Colonic mucosa (tissue), 4 donors: Measurements from ENCODE around the gene ZNF607. TPM values are rescaled to one million over a fixed set of nuclear protein-coding genes. Genes with fewer than 3 reads are reported as not detected.

ENCODE experiments used
- DNase-seq: peaks from one replicate; pipeline ENCODE4 v3.0.0-alpha.2; 2020
- H3K27ac ChIP-seq: fragments of 200-600 bp; one replicate; pipeline ENCODE4 v1.8.0; 2021
- H3K27me3 ChIP-seq: fragments of 200-600 bp; one replicate; pipeline ENCODE4 v1.8.0; 2021
- H3K36me3 ChIP-seq: fragments of 200-600 bp; one replicate; pipeline ENCODE4 v1.8.0; 2021
- H3K4me1 ChIP-seq: fragments of 200-600 bp; one replicate; pipeline ENCODE4 v1.8.0; 2021; ENCODE audit warnings: mild to moderate bottlenecking
- H3K4me3 ChIP-seq: fragments of 200-600 bp; one replicate; pipeline ENCODE4 v1.8.0; 2021
- H3K9ac ChIP-seq, 2 donors: one replicate each; pipeline ENCODE4 v1.7.0; 2013; ENCODE audit warnings: control low read depth in 2 of 2, low read depth in 2 of 2, low read length in 2 of 2
- H3K9me3 ChIP-seq: fragments of 200-600 bp; one replicate; pipeline ENCODE4 v1.8.0; 2021
- intact Hi-C: fragments of 100-400 bp; cut with DNase I; formaldehyde crosslinking; loops from one replicate; pipeline ENCODE4 v1.14.1; 2022
- total RNA-seq, 2 donors: library from RNA; stranded (reverse); fragmentation: NEBNext Ultra II Directional in 1 of 2; extraction: Animal tissue kit (Norgen Biotek cat#: 25700) in 1 of 2; gene quantifications; one replicate each; pipeline ENCODE4 v1.2.1, GENCODE V29; 2021
- TF ChIP-seq, protein P1 (sequence below): fragments of 200-600 bp; IDR thresholded peaks from one replicate; pipeline ENCODE4 v1.8.0; 2022; ENCODE audit warnings: antibody characterized with exemption, mild to moderate bottlenecking
- donor health status: healthy.
- donor health status: DM: no; HTN: no; CAD: no.
- donor health status: DM: no; HTN: no; CAD: no.

The ZNF607 gene
- total RNA-seq, 2 donors from 2014 or later, result 4.9 to 7.8 TPM

DNA sequence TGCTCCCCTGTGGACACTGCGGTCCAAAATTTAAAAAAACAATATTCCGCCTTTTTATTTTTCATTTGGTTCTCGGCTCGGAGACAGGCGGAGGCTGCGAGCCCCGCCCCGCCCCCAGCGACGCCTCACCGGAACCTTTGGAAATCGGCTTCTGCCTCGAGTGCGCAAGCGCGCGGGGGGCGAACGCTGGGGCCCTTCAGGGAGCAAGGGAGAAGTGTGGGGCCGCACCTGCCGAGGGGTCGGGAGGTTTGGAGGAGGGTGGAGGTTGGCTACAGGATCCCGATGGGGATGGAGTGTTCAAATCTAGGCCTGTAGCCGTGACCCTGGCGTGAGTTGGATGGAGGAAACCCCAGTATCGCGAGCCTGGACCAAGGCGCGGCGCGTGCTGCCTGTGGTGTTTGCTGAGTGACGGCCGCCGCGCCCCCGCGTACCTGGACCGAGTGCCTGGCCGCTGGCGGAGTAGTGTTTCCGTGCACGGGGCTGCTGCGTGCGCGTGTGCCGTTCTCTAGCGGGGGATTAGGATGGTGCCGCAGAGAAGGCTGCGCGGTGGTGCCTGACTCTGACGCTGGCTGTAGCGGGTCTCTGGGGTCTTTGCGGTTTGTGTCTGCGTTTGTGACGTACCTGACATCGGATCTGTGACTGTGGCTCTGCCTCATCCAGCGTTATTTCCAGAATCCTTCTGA, 63.7 kb downstream of the ZNF607 start:
- Histone ChIP-seq H3K27ac (peak overlapping the region; percentile 85), H3K4me1 (peaks cover 7% of the 10 kb centered on the region), H3K9ac (peak overlapping the region; percentile 70 to 82), H3K27me3 (no peaks in the 10 kb centered on the region), H3K9me3 (no peaks in the 10 kb centered on the region), H3K4me3 (peak overlapping the region; percentile 61), H3K36me3 (no peaks in the 10 kb centered on the region)
- intact Hi-C loops, result loop anchor here (10.0 kb wide), 1 partner anchor 61 kb away; the partner anchor contains the start of genes ZNF540 and ZNF571
- DNase-seq, result peak; percentile 90
- TF ChIP-seq, protein P1, sequence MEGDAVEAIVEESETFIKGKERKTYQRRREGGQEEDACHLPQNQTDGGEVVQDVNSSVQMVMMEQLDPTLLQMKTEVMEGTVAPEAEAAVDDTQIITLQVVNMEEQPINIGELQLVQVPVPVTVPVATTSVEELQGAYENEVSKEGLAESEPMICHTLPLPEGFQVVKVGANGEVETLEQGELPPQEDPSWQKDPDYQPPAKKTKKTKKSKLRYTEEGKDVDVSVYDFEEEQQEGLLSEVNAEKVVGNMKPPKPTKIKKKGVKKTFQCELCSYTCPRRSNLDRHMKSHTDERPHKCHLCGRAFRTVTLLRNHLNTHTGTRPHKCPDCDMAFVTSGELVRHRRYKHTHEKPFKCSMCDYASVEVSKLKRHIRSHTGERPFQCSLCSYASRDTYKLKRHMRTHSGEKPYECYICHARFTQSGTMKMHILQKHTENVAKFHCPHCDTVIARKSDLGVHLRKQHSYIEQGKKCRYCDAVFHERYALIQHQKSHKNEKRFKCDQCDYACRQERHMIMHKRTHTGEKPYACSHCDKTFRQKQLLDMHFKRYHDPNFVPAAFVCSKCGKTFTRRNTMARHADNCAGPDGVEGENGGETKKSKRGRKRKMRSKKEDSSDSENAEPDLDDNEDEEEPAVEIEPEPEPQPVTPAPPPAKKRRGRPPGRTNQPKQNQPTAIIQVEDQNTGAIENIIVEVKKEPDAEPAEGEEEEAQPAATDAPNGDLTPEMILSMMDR, result no peak

DNA sequence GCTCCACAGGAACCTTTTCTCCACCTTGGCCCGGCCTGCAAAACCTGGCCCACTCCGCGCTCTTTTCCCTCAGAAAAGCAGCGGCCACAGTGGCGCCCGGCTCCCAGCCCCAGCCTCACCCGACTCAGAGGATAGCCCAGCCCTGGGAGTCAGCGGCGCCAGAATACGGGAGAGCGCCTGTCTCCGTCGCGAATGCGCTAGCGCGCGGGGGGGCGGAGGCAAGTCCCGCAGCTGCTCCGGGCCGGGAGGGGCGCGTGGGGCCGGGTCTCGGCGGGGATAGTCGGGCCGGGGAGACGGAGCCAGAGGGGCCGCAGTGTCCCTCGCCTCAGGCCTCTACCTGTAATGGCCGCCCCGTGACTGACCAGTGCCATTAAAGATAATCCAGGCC, 64.3 kb downstream of the ZNF607 start, which contains the start of gene ZFP30:
Gene ZFP30 (minus strand): TSS at position 165 of the 388 bp plus-strand sequence. CDS start 7,643 bp downstream, outside the sequence.
- TF ChIP-seq, protein P1, result no peak
- no peaks in the 10 kb centered on the region for H3K27me3 ChIP-seq
- H3K4me3 ChIP-seq, result peak within 1 kb of the TSS; percentile 61
- peak within 1 kb of the TSS; percentile 70 to 82 for H3K9ac ChIP-seq
- H3K9me3 ChIP-seq, result no peaks in the 10 kb centered on the region
- peaks cover 7% of the 10 kb centered on the region for H3K4me1 ChIP-seq
- H3K27ac ChIP-seq, result peak within 1 kb of the TSS; percentile 85
- H3K36me3 ChIP-seq, result no peaks in the 10 kb centered on the region
- peak; percentile 92 for DNase-seq
- intact Hi-C loops, result loop anchor here (10.0 kb wide), 1 partner anchor 60 kb away; the partner anchor contains the start of genes ZNF540 and ZNF571

DNA sequence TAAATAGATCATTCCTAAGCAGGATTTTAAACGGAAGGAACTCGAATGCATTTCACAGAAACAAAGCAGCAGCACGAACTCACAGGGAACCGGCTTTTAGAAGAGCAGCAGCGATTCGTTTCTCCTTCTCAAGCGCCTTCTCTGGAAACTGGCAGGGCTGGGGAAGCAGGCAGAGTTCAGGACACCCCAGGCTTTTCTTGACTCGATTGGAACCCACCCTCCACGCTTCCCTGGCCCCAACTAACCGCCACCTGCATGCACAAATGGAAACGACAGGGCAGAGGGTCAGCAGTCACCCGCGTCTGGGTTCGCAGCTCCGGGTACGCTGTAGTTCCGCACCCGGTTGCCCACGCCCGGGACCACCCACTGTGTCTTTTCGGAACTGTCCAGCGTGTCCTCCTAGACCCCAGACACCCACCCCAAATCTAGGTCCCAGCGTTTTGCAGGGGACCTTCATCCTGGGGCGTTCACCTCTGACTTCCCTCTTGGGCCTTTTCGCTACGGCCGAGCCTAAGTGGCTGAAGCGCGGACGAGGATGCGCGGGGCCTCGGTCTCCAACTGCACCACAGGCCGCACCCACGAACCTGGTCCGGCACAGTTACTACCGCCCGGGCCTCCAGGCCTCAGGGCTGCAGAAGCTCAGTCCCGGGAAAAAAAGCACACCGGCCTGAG, 64.8 kb downstream of the ZNF607 start:
- DNase-seq, result peak; percentile 40
- H3K27ac ChIP-seq, result peak overlapping the region; percentile 85
- H3K27me3 ChIP-seq, result no peaks in the 10 kb centered on the region
- H3K9me3 ChIP-seq, result no peaks in the 10 kb centered on the region
- peak overlapping the region; percentile 61 for H3K4me3 ChIP-seq
- intact Hi-C loops, result loop anchor here (10.0 kb wide), 1 partner anchor 60 kb away; the partner anchor contains the start of genes ZNF540 and ZNF571
- H3K4me1 ChIP-seq, result peaks cover 7% of the 10 kb centered on the region
- TF ChIP-seq, protein P1, result no peak
- H3K9ac ChIP-seq, result peak overlapping the region; percentile 70 to 82
- H3K36me3 ChIP-seq, result no peaks in the 10 kb centered on the region

DNA sequence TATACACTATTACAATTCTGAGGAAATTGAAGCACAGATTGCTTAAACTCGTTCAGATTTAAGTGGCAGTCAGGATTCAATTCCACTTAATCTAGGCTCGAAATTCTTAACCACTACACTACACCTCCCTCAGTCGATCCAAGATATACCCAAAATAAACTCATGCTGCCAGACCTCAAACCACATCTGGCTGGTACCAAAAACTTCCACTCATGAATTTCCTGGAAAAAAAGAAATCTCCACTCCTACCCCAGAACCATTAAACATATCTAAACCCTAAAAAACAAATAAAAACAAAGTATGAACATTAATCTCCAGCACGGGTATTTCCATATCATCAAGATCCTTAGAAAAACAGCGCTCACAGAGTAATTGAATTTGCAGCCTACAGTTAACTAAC, 65.4 kb downstream of the ZNF607 start:
- Histone ChIP-seq H3K9me3 (no peaks in the 10 kb centered on the region), H3K36me3 (no peaks in the 10 kb centered on the region), H3K27me3 (no peaks in the 10 kb centered on the region), H3K9ac (peak overlapping the region; percentile 70 to 82), H3K27ac (peak overlapping the region; percentile 85), H3K4me1 (peaks cover 7% of the 10 kb centered on the region), H3K4me3 (peak overlapping the region; percentile 61)
- DNase-seq, result no peak
- intact Hi-C loops, result loop anchor here (10.0 kb wide), 1 partner anchor 59 kb away; the partner anchor contains the start of genes ZNF540 and ZNF571
- TF ChIP-seq, protein P1, result no peak

Other genes starting within 250 kb of the ZNF607 start
- gene ZNF793, start 212.8 kb downstream of the ZNF607 start, total RNA-seq, result 1 to 10 TPM; 1.6 to 2.9 TPM
- 1 to 10 TPM; 3.2 to 3.8 TPM for gene ZNF571, start 125.0 kb downstream of the ZNF607 start, total RNA-seq
- 1 to 10 TPM in 1 of 2 donors, under 1 TPM in 1; 0.49 to 1.2 TPM for gene ZNF540, start 124.9 kb downstream of the ZNF607 start, total RNA-seq
- gene ZFP30, start 64.3 kb downstream of the ZNF607 start, total RNA-seq, result 1 to 10 TPM; 6.0 to 7.9 TPM
- gene ZNF573, start 59.8 kb upstream of the ZNF607 start, total RNA-seq, result 1 to 10 TPM; 3.6 to 5.5 TPM
- gene WDR87, start 186.8 kb upstream of the ZNF607 start, total RNA-seq, result not detected
- 100 to 1,000 TPM in 1 of 2 donors, 10 to 100 TPM in 1; 98.6 to 113 TPM for gene SIPA1L3, start 187.4 kb upstream of the ZNF607 start, total RNA-seq